Uterus (tissue), 4 donors: ENCODE results near the gene GPR34. TPM values are rescaled to one million over a fixed set of nuclear protein-coding genes. Genes with fewer than 3 reads are reported as not detected.

Source experiments
- DNase-seq, 2 donors: peaks; one replicate each; pipeline ENCODE4 v3.0.0-alpha.2; 2019 to 2020
- H3K27ac ChIP-seq, 2 donors: fragments of 200-600 bp; sonication (generic); 1 replicate in 1 of 2; 2 replicates in 1 of 2; pipeline ENCODE4 v1.5.1; 2016 to 2018
- H3K27me3 ChIP-seq, 2 donors: fragments of 200-600 bp; sonication (generic); one replicate each; pipeline ENCODE4 v1.5.1; 2018 to 2019; ENCODE audit warnings: control low read depth in 1 of 2
- H3K36me3 ChIP-seq, 2 donors: fragments of 200-600 bp; sonication (generic); one replicate each; pipeline ENCODE4 v1.5.1; 2019; ENCODE audit warnings: control low read depth in 1 of 2
- H3K4me1 ChIP-seq, 2 donors: fragments of 200-600 bp; sonication (generic); one replicate each; pipeline ENCODE4 v1.5.1; 2018 to 2019; ENCODE audit warnings: control low read depth in 1 of 2
- H3K4me3 ChIP-seq, 2 donors: fragments of 200-600 bp; sonication (generic); 1 replicate in 1 of 2; 2 replicates in 1 of 2; pipeline ENCODE4 v1.5.1; 2018 to 2019; ENCODE audit warnings: mild to moderate bottlenecking in 1 of 2
- H3K9me3 ChIP-seq, 2 donors: fragments of 200-600 bp; sonication (generic); one replicate each; pipeline ENCODE4 v1.5.1; 2019; ENCODE audit warnings: control low read depth in 1 of 2
- POLR2A ChIP-seq, 2 donors: fragments of 450-650 bp; IDR thresholded peaks; one replicate each; pipeline ENCODE4 v1.6.1; 2016; ENCODE audit warnings: antibody characterized with exemption in 2 of 2, mild to moderate bottlenecking in 1 of 2, moderate library complexity in 1 of 2
- intact Hi-C: fragments of 100-400 bp; cut with DNase I; formaldehyde crosslinking; loops from one replicate; pipeline ENCODE4 v1.15.1; 2023; ENCODE audit warnings: low total_unique reads
- total RNA-seq, 4 donors: library from RNA; depleted of rRNA in 3 of 4; stranded (reverse); fragments of >200 nt in 3 of 4; gene quantifications; one replicate each; pipeline versions ENCODE4 v1.1.0 to v1.2.4, GENCODE V29; 2014 to 2023
- TF ChIP-seq, protein P1 (sequence below), 4 experiments: fragments of 200-600 bp in 2 of 4; fragments of 450-650 bp in 2 of 4; sonication (generic) in 2 of 4; IDR thresholded peaks; one replicate each; pipeline ENCODE4 v1.5.1; 2016 to 2019; ENCODE audit warnings: antibody characterized with exemption in 4 of 4, mild to moderate bottlenecking in 2 of 4, moderate library complexity in 1 of 4
- donor health status: DM: yes; HTN: yes; CAD: no.

GPR34 gene
- total RNA-seq, 4 donors from 2014 or later = 0.26 to 12.0 (median 8.3) TPM

DNA sequence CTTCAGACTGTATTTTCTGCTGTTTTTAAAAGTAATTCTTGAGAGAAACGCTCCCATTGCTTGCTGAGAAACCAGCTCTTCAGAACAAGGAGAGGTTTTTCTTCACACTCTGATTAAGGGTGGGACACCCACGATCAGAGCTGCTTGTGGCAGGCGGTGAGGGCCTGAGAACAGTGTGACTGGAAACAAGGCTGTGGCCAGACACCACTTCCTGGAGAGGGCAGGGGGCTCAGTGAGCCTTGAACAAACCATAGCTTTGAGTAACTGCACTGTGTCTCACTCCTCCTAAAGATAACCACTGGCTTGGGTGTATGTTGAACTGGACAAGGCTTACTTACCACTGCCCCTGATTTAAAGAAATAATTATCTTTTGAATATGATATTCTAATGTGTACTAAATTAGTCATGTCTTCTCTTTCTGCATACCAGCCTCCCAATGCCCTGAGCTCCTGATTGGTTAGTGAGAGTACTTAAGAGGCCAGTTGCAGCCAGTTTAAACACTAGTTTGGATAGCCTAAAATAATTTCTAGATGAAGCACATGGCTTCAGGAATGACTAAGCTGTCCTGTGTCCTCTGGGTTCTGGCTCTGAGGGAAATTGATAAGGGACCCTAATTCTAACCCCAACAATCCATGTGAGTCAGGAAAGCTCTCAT, 31.5 kb downstream of the GPR34 start:
- Histone ChIP-seq H3K36me3 (no peaks in the 10 kb centered on the region), H3K27ac (no peak overlapping the region), H3K27me3 (no peaks in the 10 kb centered on the region), H3K4me3 (no peak overlapping the region), H3K9me3 (no peaks in the 10 kb centered on the region), H3K4me1 (no peaks in the 10 kb centered on the region)
- no peak for DNase-seq
- no peak for TF ChIP-seq POLR2A (IDR thresholded peaks at IDR 0.05)
- TF ChIP-seq, protein P1, sequence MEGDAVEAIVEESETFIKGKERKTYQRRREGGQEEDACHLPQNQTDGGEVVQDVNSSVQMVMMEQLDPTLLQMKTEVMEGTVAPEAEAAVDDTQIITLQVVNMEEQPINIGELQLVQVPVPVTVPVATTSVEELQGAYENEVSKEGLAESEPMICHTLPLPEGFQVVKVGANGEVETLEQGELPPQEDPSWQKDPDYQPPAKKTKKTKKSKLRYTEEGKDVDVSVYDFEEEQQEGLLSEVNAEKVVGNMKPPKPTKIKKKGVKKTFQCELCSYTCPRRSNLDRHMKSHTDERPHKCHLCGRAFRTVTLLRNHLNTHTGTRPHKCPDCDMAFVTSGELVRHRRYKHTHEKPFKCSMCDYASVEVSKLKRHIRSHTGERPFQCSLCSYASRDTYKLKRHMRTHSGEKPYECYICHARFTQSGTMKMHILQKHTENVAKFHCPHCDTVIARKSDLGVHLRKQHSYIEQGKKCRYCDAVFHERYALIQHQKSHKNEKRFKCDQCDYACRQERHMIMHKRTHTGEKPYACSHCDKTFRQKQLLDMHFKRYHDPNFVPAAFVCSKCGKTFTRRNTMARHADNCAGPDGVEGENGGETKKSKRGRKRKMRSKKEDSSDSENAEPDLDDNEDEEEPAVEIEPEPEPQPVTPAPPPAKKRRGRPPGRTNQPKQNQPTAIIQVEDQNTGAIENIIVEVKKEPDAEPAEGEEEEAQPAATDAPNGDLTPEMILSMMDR (IDR thresholded peaks at IDR 0.05) = no peak
- intact Hi-C loops = no loop called here

DNA sequence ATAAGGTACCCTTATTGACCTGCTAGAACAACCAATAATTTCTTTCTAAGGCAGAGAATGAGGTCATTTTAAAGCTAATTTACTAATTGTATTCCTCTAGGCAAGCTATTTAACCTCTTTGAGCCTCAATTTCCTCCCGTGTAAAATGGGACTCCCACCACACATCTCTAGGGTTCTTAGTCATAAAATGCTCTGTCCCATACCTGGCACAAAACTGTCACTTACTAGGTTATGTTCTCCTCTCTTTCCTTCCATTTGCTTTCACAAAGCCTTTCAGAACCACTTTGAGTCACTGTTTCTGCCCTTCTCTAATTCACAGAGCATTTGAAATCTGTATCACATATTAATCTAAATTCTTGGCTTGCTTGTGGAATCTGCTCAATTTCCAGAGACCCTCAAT, 32.8 kb downstream of the GPR34 start:
- H3K4me1 ChIP-seq = no peaks in the 10 kb centered on the region
- intact Hi-C loops = no loop called here
- H3K4me3 ChIP-seq = no peak overlapping the region
- no peaks in the 10 kb centered on the region for H3K36me3 ChIP-seq
- no peak overlapping the region for H3K27ac ChIP-seq
- no peak for DNase-seq
- H3K27me3 ChIP-seq = no peaks in the 10 kb centered on the region
- TF ChIP-seq, protein P1 (IDR thresholded peaks at IDR 0.05) = no peak
- TF ChIP-seq POLR2A (IDR thresholded peaks at IDR 0.05) = no peak
- no peaks in the 10 kb centered on the region for H3K9me3 ChIP-seq

DNA sequence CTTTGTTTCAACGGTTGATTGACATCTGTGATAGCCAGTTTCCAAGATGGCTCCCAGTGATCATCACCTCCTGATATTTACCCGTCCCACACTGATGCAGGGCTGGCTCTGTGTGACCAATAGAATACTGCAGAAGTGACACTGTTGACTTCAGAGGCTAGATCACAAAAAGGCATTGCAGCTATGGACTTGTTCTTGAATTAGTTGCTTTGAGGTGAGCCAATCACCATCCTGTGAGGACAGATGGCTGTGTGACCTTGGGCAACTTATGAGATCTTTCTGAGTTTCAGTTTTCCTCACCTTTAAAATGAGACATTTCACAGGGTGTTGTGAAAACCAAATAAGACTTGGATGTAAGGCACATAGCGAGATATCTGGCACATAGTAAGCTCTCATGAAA, 33.4 kb downstream of the GPR34 start:
- no peaks in the 10 kb centered on the region for H3K9me3 ChIP-seq
- no peak overlapping the region for H3K27ac ChIP-seq
- no peak for DNase-seq
- intact Hi-C loops = no loop called here
- H3K36me3 ChIP-seq = no peaks in the 10 kb centered on the region
- H3K4me3 ChIP-seq = no peak overlapping the region
- H3K27me3 ChIP-seq = no peaks in the 10 kb centered on the region
- no peaks in the 10 kb centered on the region for H3K4me1 ChIP-seq
- TF ChIP-seq POLR2A (IDR thresholded peaks at IDR 0.05) = no peak
- TF ChIP-seq, protein P1 (IDR thresholded peaks at IDR 0.05) = no peak

DNA sequence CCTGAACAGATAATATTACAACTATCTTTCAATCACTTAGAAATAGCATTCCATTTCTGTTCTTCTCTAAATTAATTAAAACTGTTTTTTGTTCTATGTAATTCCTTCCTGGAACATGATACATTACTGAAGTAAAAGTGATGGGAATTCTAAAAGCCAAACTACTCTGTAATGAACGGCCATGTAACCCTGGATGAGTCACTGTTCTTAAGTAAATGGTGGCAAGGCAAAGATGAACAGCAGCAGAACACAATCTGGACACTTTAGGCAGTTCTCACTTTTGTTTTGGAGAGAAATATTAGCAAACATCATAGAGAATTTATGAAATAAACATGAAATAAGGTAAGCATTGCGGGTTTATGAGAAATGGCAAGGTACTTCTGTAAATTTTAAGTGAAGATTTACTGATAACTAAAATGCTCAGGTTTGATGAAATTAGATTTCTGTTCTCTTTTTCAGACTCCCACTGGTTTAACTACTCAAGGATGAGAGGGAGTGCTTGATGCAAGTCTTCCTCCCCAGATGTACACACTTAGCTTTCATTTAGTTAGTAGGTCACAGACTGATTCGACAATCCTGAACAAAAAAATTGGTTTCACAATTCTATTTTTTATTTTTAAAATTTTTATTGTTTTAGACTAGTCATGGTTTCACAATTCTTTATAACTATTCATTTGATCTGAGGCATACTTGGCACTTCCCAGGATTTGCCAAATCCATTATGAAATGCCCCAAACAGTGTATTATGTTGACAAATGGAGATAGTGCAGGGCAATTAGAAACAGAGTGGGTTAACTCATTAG, 34.2 kb downstream of the GPR34 start:
- TF ChIP-seq, protein P1 (IDR thresholded peaks at IDR 0.05) = no peak
- no peak for TF ChIP-seq POLR2A (IDR thresholded peaks at IDR 0.05)
- Histone ChIP-seq H3K27me3 (no peaks in the 10 kb centered on the region), H3K27ac (no peak overlapping the region), H3K4me3 (no peak overlapping the region), H3K9me3 (no peaks in the 10 kb centered on the region), H3K4me1 (no peaks in the 10 kb centered on the region), H3K36me3 (no peaks in the 10 kb centered on the region)
- DNase-seq = no peak
- intact Hi-C loops = no loop called here

DNA sequence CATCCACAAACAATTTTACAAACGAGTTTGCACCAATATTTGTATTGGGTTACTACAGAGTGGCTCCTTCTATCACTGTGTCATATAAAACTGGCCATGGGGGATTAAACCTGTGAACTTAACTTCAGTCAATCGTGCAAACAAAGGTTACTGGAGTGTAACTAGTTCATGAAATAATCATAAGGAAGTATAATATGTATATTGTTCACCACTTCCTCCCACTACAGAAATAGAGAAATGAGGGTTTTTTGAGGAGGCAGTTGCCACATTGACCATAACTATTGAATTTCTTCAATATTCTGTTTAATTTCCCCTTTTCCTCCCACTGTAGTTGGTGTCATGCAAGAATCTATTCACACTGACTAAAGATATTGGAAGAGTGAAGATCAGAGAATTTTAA, 35.1 kb downstream of the GPR34 start, which contains the start of gene GPR82:
Gene GPR82 (plus strand): TSS at position 356 of the 400 bp plus-strand sequence. CDS start 2,846 bp downstream, outside the sequence.
- no peaks in the 10 kb centered on the region for H3K36me3 ChIP-seq
- H3K27ac ChIP-seq = no peak within 1 kb of the TSS
- peaks cover 0 to 3% of the 10 kb centered on the region in 2 donors for H3K27me3 ChIP-seq
- H3K4me3 ChIP-seq = no peak within 1 kb of the TSS
- no peak for DNase-seq
- TF ChIP-seq POLR2A (IDR thresholded peaks at IDR 0.05) = no peak
- TF ChIP-seq, protein P1 (IDR thresholded peaks at IDR 0.05) = no peak
- H3K4me1 ChIP-seq = no peaks in the 10 kb centered on the region
- intact Hi-C loops = no loop called here
- H3K9me3 ChIP-seq = no peaks in the 10 kb centered on the region
